HG03039 (cell line): Measurements from ENCODE around the gene POLD4.

Source experiments
- ATAC-seq: cut with Tn5 transposase; IDR thresholded peaks from one replicate; pipeline ENCODE4 v1.9.1; 2021; ENCODE audit warnings: mild to moderate bottlenecking, moderate library complexity; ENCODE audit not compliant: unreplicated experiment

Gene POLD4

DNA sequence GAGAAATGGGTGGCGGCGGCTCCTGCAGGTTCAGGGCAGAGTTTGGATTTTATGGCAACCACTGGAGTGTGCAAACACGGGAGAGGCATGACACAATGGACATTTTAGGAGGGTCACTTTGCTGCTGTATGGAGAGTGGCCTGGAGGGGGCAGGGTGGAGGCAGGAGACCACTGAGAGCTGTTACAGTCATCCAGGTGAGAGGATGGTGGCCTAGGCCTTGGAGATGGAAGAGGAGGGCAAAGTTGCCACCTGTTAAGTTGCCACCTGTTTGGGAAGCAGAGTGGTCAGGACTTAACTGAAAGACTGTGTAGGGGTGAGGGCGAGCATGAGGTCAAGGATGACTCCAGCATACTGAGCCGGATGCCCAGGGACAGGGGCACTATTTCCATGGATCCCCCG, 36.1 kb upstream of the POLD4 start:
- ATAC-seq, result no peak

GRCh38 chr11:67387518-67387917, 34.2 kb upstream of the POLD4 start:
- no peak for ATAC-seq

DNA sequence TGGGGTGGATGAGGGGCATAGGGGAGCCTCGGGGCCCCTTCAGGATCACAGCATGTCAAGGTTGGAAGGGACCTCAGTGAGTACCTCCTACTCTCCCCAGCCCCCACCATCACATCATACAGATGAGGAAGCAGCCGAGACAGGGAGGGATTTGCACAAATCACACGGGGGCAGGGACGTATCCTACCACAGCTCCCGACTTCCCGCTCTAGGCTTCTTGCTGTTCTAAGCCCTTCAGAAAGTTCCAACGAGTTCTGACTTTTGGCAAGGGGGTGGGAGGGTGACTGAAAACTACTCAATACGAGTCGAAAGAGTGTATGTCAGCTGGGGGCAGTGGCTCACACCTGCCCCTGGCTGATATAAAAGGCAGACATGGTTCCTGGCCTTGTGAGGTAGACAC, 33.7 kb upstream of the POLD4 start:
- no peak for ATAC-seq

DNA sequence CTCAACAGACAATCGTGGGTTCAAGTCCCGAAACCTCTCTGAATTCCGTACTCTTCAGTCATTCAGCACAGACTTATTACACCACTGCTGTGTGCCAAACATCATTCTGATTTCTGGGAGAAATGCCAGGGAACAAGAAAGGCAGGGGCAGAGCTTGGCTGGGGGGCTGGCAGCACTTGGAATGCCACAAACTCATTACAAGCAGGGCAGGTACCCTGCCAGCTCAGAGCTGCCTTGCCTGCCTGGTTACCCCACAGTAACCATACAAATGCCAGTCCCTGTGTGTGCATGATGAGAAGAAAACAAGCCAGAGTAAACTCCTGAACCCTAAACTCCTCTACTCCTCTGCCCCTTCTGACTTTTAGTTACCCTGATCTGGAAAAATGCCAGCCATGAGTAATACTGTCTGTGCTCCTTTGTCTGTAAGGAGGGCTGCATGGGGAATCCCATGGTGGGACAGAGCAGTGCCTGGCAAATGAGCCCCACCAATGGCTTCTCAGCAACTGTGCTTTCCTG, 31.6 kb upstream of the POLD4 start:
- no peak for ATAC-seq

- ATAC-seq, result no peak
These were observed 29.2 kb upstream of the POLD4 start for GRCh38 chr11:67382276-67383136.

GRCh38 chr11:67381244-67381972, 28.1 kb upstream of the POLD4 start:
- no peak for ATAC-seq

DNA sequence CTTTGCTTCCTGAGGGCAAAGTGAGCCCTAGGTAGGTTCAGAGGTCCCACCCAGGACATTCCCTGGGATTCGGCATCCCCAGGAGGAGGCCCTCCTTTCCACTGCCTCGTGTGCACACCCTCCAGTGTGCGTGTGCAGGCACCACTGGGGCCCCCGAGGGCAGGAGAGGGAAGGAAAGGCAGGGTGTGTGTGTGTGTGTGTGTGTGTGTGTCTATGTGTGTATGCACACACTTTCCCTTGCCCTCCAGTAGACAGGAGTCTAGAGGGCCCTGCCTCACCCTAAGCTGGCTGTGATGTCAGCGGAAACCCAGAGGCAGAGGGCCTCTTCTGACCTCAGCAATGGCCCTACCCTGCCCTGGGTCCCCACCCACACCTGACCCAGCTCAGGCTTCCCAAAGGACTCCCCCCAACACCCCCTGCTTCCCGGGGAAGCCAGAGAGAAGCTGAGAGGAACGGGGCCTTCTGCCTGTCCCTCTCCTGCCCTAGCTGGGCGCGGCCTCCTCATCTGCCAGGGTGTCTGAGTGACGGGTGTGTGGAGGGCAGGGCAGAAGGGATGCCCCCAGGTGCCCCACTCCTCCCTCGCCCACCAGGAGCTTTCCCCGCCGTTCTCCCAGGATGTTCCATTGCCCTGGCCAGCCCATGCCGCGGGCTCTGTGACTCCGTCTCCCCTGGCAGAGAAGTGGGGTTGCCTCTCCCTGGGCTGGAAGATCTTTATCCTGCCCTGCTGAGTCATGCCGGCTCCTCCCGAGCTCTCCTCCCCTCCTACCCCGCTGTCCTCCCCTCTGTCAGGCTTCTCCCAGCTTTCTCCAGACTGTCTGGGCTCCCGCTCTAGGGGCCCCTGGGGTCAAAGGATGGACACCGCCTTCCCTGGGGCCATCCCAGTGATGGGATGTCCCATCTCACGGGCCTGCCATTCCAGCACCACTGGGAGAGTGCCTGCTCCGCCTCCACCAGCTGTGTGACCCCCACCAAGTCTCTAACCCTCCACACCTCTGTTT, 26.0 kb upstream of the POLD4 start:
- no peak for ATAC-seq

- ATAC-seq, result no peak
These were observed 25.2 kb upstream of the POLD4 start for GRCh38 chr11:67378544-67378943.

GRCh38 chr11:67376873-67377808, 23.8 kb upstream of the POLD4 start:
- ATAC-seq, result no peak

GRCh38 chr11:67376063-67376820, 22.9 kb upstream of the POLD4 start:
- no peak for ATAC-seq

DNA sequence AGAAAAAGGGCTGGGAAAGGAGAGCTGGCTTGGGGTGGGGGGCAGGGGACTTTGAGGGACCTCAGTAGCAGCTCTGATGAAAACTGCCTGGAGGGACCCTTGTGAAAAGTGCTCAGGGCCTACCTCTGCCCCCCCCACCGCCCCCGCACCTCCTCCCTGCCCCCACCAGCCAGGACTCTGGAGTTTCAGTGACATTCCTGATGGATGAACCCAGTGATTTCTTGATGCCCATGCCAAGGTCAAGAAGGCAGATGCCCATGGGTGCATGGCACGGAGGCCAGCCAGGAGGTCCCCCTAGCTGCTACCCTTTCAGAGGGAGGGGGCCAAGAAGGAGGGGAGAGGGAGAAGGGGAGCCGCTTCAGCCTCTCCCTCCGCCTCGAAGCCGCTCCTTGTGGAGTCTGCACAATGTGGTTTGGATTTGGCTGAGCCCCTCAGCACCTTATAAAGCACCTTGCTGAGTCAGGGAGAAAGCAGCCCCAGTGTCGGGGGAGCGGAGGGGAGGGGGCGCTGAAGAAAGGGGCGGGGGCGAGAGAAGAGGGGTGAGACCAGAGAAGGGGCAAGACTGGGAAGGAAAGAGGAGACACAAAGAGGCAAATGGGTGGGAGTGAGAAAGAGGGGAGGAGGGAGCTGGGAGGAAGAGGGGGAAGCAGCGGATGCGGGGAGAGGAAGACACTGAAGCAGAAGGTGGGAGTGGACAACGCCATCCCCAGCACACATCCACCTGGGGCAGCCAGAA, 22.1 kb upstream of the POLD4 start:
- ATAC-seq, result no peak

GRCh38 chr11:67374571-67375281, 21.4 kb upstream of the POLD4 start:
- ATAC-seq, result no peak

- ATAC-seq, result no peak
These were observed 20.6 kb upstream of the POLD4 start for GRCh38 chr11:67373648-67374570.

DNA sequence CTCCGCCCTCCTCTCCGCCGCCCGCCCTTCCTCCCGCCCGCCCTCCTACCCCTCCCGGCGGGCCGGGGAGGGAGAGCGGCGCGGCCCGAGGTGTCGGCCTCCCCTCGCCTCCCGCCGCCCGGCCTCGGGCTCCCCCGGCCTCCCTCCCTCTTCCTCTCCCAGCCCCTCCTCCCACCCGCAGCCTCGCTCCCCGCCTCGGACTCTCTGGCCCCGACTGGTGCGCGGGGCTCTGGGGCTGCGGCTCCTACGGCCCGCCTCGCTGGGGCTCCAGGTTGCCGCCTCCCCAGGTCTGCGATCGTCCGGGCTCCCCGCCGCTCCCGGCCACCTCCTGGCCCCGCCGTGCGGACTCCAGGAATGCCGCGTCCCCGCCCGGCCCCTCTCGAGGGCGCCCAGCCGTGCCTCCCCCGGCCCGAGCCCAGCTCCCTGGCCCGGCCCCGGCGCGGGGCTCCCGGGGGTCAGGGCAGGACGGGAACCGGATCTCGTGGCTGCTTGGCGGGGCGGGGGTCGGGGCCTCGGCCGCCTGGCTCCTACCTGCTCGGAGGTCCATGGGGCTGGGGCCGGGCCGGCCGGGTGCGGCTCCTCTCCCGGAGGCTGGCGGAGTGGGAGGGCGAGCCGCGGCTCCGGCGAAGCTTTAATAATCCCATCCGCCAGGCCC, 19.8 kb upstream of the POLD4 start, which contains the start of gene CLCF1:
CLCF1 (minus strand) TSS at position 606 of the 655 bp plus-strand sequence; CDS start at position 547, 59 bp downstream.
- ATAC-seq, result no peak

- ATAC-seq, result no peak
These were observed 19.1 kb upstream of the POLD4 start for GRCh38 chr11:67372321-67372992.
